Stimulated activated CD4-positive, alpha-beta T cell treated with anti-CD3 and anti-CD28 coated beads, Interleukin-4, amount 100 ng/mL, for 48 hours (primary cell): Measurements from ENCODE around the gene PDCL3.

Experiments
- DNase-seq, 2 donors: peaks; one replicate each; pipeline ENCODE4 v3.0.0-alpha.2; 2020; ENCODE audit warnings: low read depth in 2 of 2

The PDCL3 gene

GRCh38 chr2:100611079-100612029, 48.6 kb downstream of the PDCL3 start:
- no peak for DNase-seq

- no peak for DNase-seq
Measured at GRCh38 chr2:100612388-100613000, 49.7 kb downstream of the PDCL3 start.

- no peak for DNase-seq
Measured at GRCh38 chr2:100613719-100614118, 50.9 kb downstream of the PDCL3 start.

GRCh38 chr2:100614455-100615000, 51.7 kb downstream of the PDCL3 start:
- DNase-seq, result no peak

- DNase-seq, result no peak
Measured at GRCh38 chr2:100615471-100615870, 52.7 kb downstream of the PDCL3 start.

GRCh38 chr2:100615886-100616285, 53.1 kb downstream of the PDCL3 start:
- no peak for DNase-seq

- no peak for DNase-seq
Measured at GRCh38 chr2:100616841-100617390, 54.1 kb downstream of the PDCL3 start.

- DNase-seq, result no peak
Measured at GRCh38 chr2:100619951-100620350, 57.2 kb downstream of the PDCL3 start.

- no peak for DNase-seq
Measured at GRCh38 chr2:100620481-100620880, 57.7 kb downstream of the PDCL3 start.

GRCh38 chr2:100621371-100621951, 58.7 kb downstream of the PDCL3 start:
- no peak for DNase-seq

- DNase-seq, result no peak
Measured at GRCh38 chr2:100623033-100623715, 60.4 kb downstream of the PDCL3 start.

- no peak for DNase-seq
Measured at GRCh38 chr2:100623930-100624329, 61.1 kb downstream of the PDCL3 start.

- no peak for DNase-seq
Measured at GRCh38 chr2:100624536-100624935, 61.7 kb downstream of the PDCL3 start.

- DNase-seq, result no peak
Measured at GRCh38 chr2:100625717-100626116, 62.9 kb downstream of the PDCL3 start.
